CD4-positive, alpha-beta T cell (primary cell): ENCODE results near the gene DNAH9. TPM values are rescaled to one million over a fixed set of nuclear protein-coding genes. Genes with fewer than 3 reads are reported as not detected.

ENCODE experiments used
- ATAC-seq: fragments of 200-7000 bp; cut with Tn5 transposase; one replicate; pipeline ENCODE4 v1.10.0; 2022; ENCODE audit warnings: mild to moderate bottlenecking; ENCODE audit not compliant: poor library complexity
- CTCF ChIA-PET: fragments of 350-600 bp; sonication (Branson Sonifier 250); formaldehyde crosslinking; loops from one replicate; lab custom pipeline; 2021; ENCODE audit warnings: antibody characterized with exemption, inconsistent platforms; lab: Charles Lee
- POLR2A ChIA-PET: fragments of 350-600 bp; sonication (Branson Sonifier 250); formaldehyde crosslinking; loops from one replicate; lab custom pipeline; 2021; ENCODE audit warnings: antibody characterized with exemption, inconsistent platforms; lab: Charles Lee
- DNase-seq, 14 experiments: peaks; one replicate each; pipeline ENCODE4 v3.0.0-alpha.2; 2013 to 2020; ENCODE audit warnings: mixed read lengths in 2 of 14
- H3K27ac ChIP-seq, 2 donors: one replicate each; pipeline versions ENCODE4 v1.5.1 to v1.7.0; 2013; ENCODE audit warnings: low read length in 2 of 2, low read depth in 1 of 2, mild to moderate bottlenecking in 1 of 2
- H3K27me3 ChIP-seq, 2 experiments: 1 replicate in 1 of 2; 2 replicates in 1 of 2; pipeline versions ENCODE4 v1.6.1 to v1.7.0; 2013; ENCODE audit warnings: low read length in 2 of 2, control low read depth in 1 of 2, mild to moderate bottlenecking in 1 of 2, moderate library complexity in 1 of 2; ENCODE audit not compliant: insufficient read depth in 2 of 2, control insufficient read depth in 1 of 2
- H3K36me3 ChIP-seq: one replicate; pipeline ENCODE4 v1.6.1; 2013; ENCODE audit warnings: low read length, control low read depth; ENCODE audit not compliant: insufficient read depth
- H3K4me1 ChIP-seq: one replicate; pipeline ENCODE4 v1.6.1; 2013; ENCODE audit warnings: low read length, control low read depth; ENCODE audit not compliant: insufficient read depth
- H3K4me3 ChIP-seq: one replicate; pipeline ENCODE4 v1.5.1; 2013; ENCODE audit warnings: mild to moderate bottlenecking, low read length, moderate library complexity
- H3K9me3 ChIP-seq, 2 experiments: 1 replicate in 1 of 2; 2 replicates in 1 of 2; pipeline versions ENCODE4 v1.6.1 to v1.7.0; 2013; ENCODE audit warnings: low read length in 2 of 2, mild to moderate bottlenecking in 2 of 2, control low read depth in 1 of 2, moderate library complexity in 1 of 2; ENCODE audit not compliant: control insufficient read depth in 1 of 2, insufficient read depth in 1 of 2
- H3K27ac Mint-ChIP-seq: one replicate; pipeline ENCODE4 v1.8.0; 2020; ENCODE audit warnings: mixed read lengths
- H3K27me3 Mint-ChIP-seq: one replicate; pipeline ENCODE4 v1.8.0; 2021; ENCODE audit warnings: mixed read lengths
- H3K36me3 Mint-ChIP-seq: one replicate; pipeline ENCODE4 v1.8.0; 2021; ENCODE audit warnings: low read depth, mixed read lengths
- H3K4me1 Mint-ChIP-seq: one replicate; pipeline ENCODE4 v1.8.0; 2021; ENCODE audit warnings: low read depth, mixed read lengths
- H3K4me3 Mint-ChIP-seq: one replicate; pipeline ENCODE4 v1.8.0; 2020; ENCODE audit warnings: mild to moderate bottlenecking, mixed read lengths
- H3K9me3 Mint-ChIP-seq: one replicate; pipeline ENCODE4 v1.8.0; 2020; ENCODE audit warnings: mixed read lengths
- intact Hi-C, 2 experiments: fragments of 100-400 bp; cut with DNase I in 1 of 2; cut with micrococcal nuclease in 1 of 2; formaldehyde crosslinking; loops; one replicate each; pipeline versions ENCODE4 v1.15.1 to v1.9.0; 2023 to 2025; cut with DNase I, micrococcal nuclease
- total RNA-seq, 174 experiments: library from RNA in 2 of 174; stranded (reverse) in 2 of 174; gene quantifications; one replicate each; pipeline ENCODE4 v1.2.3 and lab custom pipeline; 2021 to 2026
- TF ChIP-seq, protein P1 (sequence below): fragments of 200-600 bp; IDR thresholded peaks from one replicate; pipeline ENCODE4 v1.8.0; 2022; ENCODE audit warnings: antibody characterized with exemption, mild to moderate bottlenecking

Gene DNAH9
- total RNA-seq, 2 experiments from 2014 or later, result not detected

- intact Hi-C loops, result no loop called here
- Mint-ChIP-seq H3K36me3 (no peaks in the 10 kb centered on the region), H3K27me3 (no peaks in the 10 kb centered on the region), H3K4me3 (no peak overlapping the region), H3K4me1 (no peaks in the 10 kb centered on the region), H3K9me3 (peaks cover 4% of the 10 kb centered on the region), H3K27ac (no peak overlapping the region)
- no peaks in the 10 kb centered on the region for H3K36me3 ChIP-seq
- CTCF ChIA-PET, result no interaction called here
- peaks cover 2 to 3% of the 10 kb centered on the region in 2 experiments for H3K27me3 ChIP-seq
- DNase-seq (no peak), ATAC-seq (no peak)
- H3K4me3 ChIP-seq, result no peak overlapping the region
- POLR2A ChIA-PET, result no interaction called here
- no peaks in the 10 kb centered on the region for H3K9me3 ChIP-seq
- H3K4me1 ChIP-seq, result no peaks in the 10 kb centered on the region
- H3K27ac ChIP-seq, result no peak overlapping the region
- TF ChIP-seq, protein P1, sequence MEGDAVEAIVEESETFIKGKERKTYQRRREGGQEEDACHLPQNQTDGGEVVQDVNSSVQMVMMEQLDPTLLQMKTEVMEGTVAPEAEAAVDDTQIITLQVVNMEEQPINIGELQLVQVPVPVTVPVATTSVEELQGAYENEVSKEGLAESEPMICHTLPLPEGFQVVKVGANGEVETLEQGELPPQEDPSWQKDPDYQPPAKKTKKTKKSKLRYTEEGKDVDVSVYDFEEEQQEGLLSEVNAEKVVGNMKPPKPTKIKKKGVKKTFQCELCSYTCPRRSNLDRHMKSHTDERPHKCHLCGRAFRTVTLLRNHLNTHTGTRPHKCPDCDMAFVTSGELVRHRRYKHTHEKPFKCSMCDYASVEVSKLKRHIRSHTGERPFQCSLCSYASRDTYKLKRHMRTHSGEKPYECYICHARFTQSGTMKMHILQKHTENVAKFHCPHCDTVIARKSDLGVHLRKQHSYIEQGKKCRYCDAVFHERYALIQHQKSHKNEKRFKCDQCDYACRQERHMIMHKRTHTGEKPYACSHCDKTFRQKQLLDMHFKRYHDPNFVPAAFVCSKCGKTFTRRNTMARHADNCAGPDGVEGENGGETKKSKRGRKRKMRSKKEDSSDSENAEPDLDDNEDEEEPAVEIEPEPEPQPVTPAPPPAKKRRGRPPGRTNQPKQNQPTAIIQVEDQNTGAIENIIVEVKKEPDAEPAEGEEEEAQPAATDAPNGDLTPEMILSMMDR, result no peak
These were observed 234.3 kb downstream of the DNAH9 start for GRCh38 chr17:11832401-11833137.

- H3K4me3 Mint-ChIP-seq, result no peak overlapping the region
These were observed 238.2 kb downstream of the DNAH9 start for GRCh38 chr17:11836508-11836907.

DNA sequence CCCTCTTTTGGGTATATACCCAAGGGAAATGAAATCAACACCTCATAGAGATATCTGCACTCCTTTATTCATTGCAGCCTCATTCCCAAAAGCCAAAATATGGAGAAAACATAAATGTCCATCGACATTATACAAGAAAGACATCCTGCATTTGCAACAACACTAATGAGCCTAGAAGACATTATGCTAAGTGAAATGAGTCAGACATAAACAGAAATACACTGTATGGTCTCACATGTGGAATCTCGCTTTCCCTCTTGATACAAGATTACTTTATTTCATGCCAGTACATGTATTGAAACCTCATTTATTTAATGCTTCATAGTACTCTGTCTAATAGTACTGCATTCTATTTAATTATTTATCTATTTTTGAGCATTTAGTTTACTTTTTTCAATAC lies 241.8 kb downstream of the DNAH9 start:
- H3K36me3 Mint-ChIP-seq, result no peaks in the 10 kb centered on the region
- Histone ChIP-seq H3K36me3 (no peaks in the 10 kb centered on the region), H3K4me1 (no peaks in the 10 kb centered on the region), H3K27me3 (peaks cover 0 to 3% of the 10 kb centered on the region in 2 experiments), H3K4me3 (no peak overlapping the region), H3K9me3 (no peaks in the 10 kb centered on the region), H3K27ac (no peak overlapping the region)
- ChIA-PET CTCF (no interaction called here), POLR2A (no interaction called here)
- DNase-seq (no peak), ATAC-seq (no peak)
- H3K9me3 Mint-ChIP-seq, result no peaks in the 10 kb centered on the region
- TF ChIP-seq, protein P1, result no peak
- intact Hi-C loops, result no loop called here
- H3K4me3 Mint-ChIP-seq, result no peak overlapping the region
- no peak overlapping the region for H3K27ac Mint-ChIP-seq
- H3K4me1 Mint-ChIP-seq, result no peaks in the 10 kb centered on the region
- H3K27me3 Mint-ChIP-seq, result no peaks in the 10 kb centered on the region

More at GRCh38 chr17:11836508-11836907, 238.2 kb downstream of the DNAH9 start:
- CTCF ChIA-PET, result no interaction called here
- H3K27me3 Mint-ChIP-seq, result no peaks in the 10 kb centered on the region
- TF ChIP-seq, protein P1, result no peak
- H3K27ac Mint-ChIP-seq, result no peak overlapping the region
- ATAC-seq (no peak), DNase-seq (no peak)
- intact Hi-C loops, result no loop called here
- H3K9me3 ChIP-seq, result no peaks in the 10 kb centered on the region
- peaks cover 2 to 3% of the 10 kb centered on the region in 2 experiments for H3K27me3 ChIP-seq
- no peaks in the 10 kb centered on the region for H3K4me1 Mint-ChIP-seq
- H3K27ac ChIP-seq, result no peak overlapping the region
- no peaks in the 10 kb centered on the region for H3K4me1 ChIP-seq
- peaks cover 2% of the 10 kb centered on the region for H3K9me3 Mint-ChIP-seq
- H3K36me3 ChIP-seq, result no peaks in the 10 kb centered on the region
- POLR2A ChIA-PET, result no interaction called here
- H3K4me3 ChIP-seq, result no peak overlapping the region
- H3K36me3 Mint-ChIP-seq, result no peaks in the 10 kb centered on the region
